IPS-18a (cell line): ENCODE results near the gene ATG2B.

ENCODE experiments used
- H3K27ac ChIP-seq: one replicate; pipeline ENCODE4 v1.5.1; 2013; ENCODE audit warnings: low read length
- H3K27me3 ChIP-seq: one replicate; pipeline ENCODE4 v1.6.1; 2013; ENCODE audit warnings: mild to moderate bottlenecking, low read length; ENCODE audit not compliant: control insufficient read depth, insufficient read depth
- H3K36me3 ChIP-seq: one replicate; pipeline ENCODE4 v1.6.1; 2013; ENCODE audit warnings: low read depth, low read length; ENCODE audit not compliant: control insufficient read depth
- H3K4me1 ChIP-seq: one replicate; pipeline ENCODE4 v1.6.1; 2013; ENCODE audit warnings: low read depth, low read length; ENCODE audit not compliant: control insufficient read depth
- H3K4me3 ChIP-seq: one replicate; pipeline ENCODE4 v1.5.1; 2013; ENCODE audit warnings: low read length
- H3K9ac ChIP-seq: one replicate; pipeline ENCODE4 v1.6.1; 2013; ENCODE audit warnings: mild to moderate bottlenecking, low read length, moderate library complexity
- H3K9me3 ChIP-seq: one replicate; pipeline ENCODE4 v1.6.1; 2013; ENCODE audit warnings: low read depth, low read length; ENCODE audit not compliant: control insufficient read depth

ATG2B gene

GRCh38 chr14:96231526-96232130 lies 131.5 kb downstream of the ATG2B start:
- H3K36me3 ChIP-seq = no peaks in the 10 kb centered on the region

GRCh38 chr14:96231056-96231455 lies 132.1 kb downstream of the ATG2B start:
- Histone ChIP-seq H3K4me3 (no peak overlapping the region), H3K4me1 (no peaks in the 10 kb centered on the region), H3K9me3 (no peaks in the 10 kb centered on the region), H3K9ac (no peak overlapping the region), H3K36me3 (no peaks in the 10 kb centered on the region), H3K27ac (no peak overlapping the region), H3K27me3 (no peaks in the 10 kb centered on the region)

More at GRCh38 chr14:96231526-96232130, 131.5 kb downstream of the ATG2B start:
- Histone ChIP-seq H3K27ac (no peak overlapping the region), H3K9ac (no peak overlapping the region), H3K9me3 (no peaks in the 10 kb centered on the region), H3K4me3 (no peak overlapping the region), H3K27me3 (no peaks in the 10 kb centered on the region), H3K4me1 (no peaks in the 10 kb centered on the region)

- H3K4me3 ChIP-seq = no peak overlapping the region
- H3K9me3 ChIP-seq = no peaks in the 10 kb centered on the region
- no peak overlapping the region for H3K27ac ChIP-seq
- no peaks in the 10 kb centered on the region for H3K4me1 ChIP-seq
- H3K36me3 ChIP-seq = no peaks in the 10 kb centered on the region
- H3K9ac ChIP-seq = no peak overlapping the region
- H3K27me3 ChIP-seq = no peaks in the 10 kb centered on the region
Observed at GRCh38 chr14:96229315-96229714, 133.8 kb downstream of the ATG2B start.
